Mucosa of stomach (tissue), 1 donor: Measurements from ENCODE around the gene NUMA1.

Source experiments
- H3K27me3 ChIP-seq: one replicate; pipeline ENCODE4 v1.7.0; 2013; ENCODE audit warnings: mild to moderate bottlenecking, low read length; ENCODE audit not compliant: control insufficient read depth, insufficient read depth
- H3K36me3 ChIP-seq: one replicate; pipeline ENCODE4 v1.7.0; 2013; ENCODE audit warnings: low read length; ENCODE audit not compliant: control insufficient read depth, insufficient read depth
- H3K4me1 ChIP-seq: one replicate; pipeline ENCODE4 v1.7.0; 2013; ENCODE audit warnings: mild to moderate bottlenecking, low read length; ENCODE audit not compliant: control insufficient read depth, insufficient read depth
- H3K4me3 ChIP-seq: one replicate; pipeline ENCODE4 v1.7.0; 2013; ENCODE audit warnings: low read length
- H3K9ac ChIP-seq: one replicate; pipeline ENCODE4 v1.7.0; 2013; ENCODE audit warnings: mild to moderate bottlenecking, low read length, moderate library complexity
- H3K9me3 ChIP-seq: one replicate; pipeline ENCODE4 v1.7.0; 2013; ENCODE audit warnings: mild to moderate bottlenecking, low read length, moderate library complexity; ENCODE audit not compliant: control insufficient read depth
- donor health status: Pancreatic carcinoma.

NUMA1 gene

GRCh38 chr11:72112978-72113808 is 32.9 kb upstream of the NUMA1 start:
- Histone ChIP-seq H3K4me1 (peaks cover 14% of the 10 kb centered on the region), H3K36me3 (no peaks in the 10 kb centered on the region), H3K9me3 (no peaks in the 10 kb centered on the region), H3K4me3 (peak overlapping the region; percentile 81), H3K27me3 (no peaks in the 10 kb centered on the region), H3K9ac (peak overlapping the region; percentile 79)

- no peaks in the 10 kb centered on the region for H3K27me3 ChIP-seq
- H3K36me3 ChIP-seq = no peaks in the 10 kb centered on the region
- peak within 1 kb of the TSS; percentile 79 for H3K9ac ChIP-seq
- H3K4me1 ChIP-seq = peaks cover 14% of the 10 kb centered on the region
- H3K4me3 ChIP-seq = peak within 1 kb of the TSS; percentile 81
- no peaks in the 10 kb centered on the region for H3K9me3 ChIP-seq
Measured at GRCh38 chr11:72112143-72112977, 32.0 kb upstream of the NUMA1 start, which contains the start of gene ANAPC15. Gene ANAPC15, minus strand, starts transcription at chr11:72112695. Its CDS starts 1,419 bp downstream, at chr11:72111276.

GRCh38 chr11:72111300-72112142 is 31.2 kb upstream of the NUMA1 start:
- Histone ChIP-seq H3K36me3 (no peaks in the 10 kb centered on the region), H3K9me3 (no peaks in the 10 kb centered on the region), H3K27me3 (no peaks in the 10 kb centered on the region)

GRCh38 chr11:72105888-72106287 is 25.5 kb upstream of the NUMA1 start, which contains the start of gene TOMT:
Gene TOMT, plus strand, starts transcription at chr11:72105924. Its CDS starts 28 bp downstream, at chr11:72105952.
- Histone ChIP-seq H3K4me1 (peaks cover 19% of the 10 kb centered on the region), H3K9me3 (no peaks in the 10 kb centered on the region), H3K36me3 (no peaks in the 10 kb centered on the region), H3K27me3 (no peaks in the 10 kb centered on the region), H3K4me3 (no peak within 1 kb of the TSS), H3K9ac (no peak within 1 kb of the TSS)

More at GRCh38 chr11:72111300-72112142, 31.2 kb upstream of the NUMA1 start:
- H3K9ac ChIP-seq = peak overlapping the region; percentile 79
- H3K4me1 ChIP-seq = peaks cover 14% of the 10 kb centered on the region
- H3K4me3 ChIP-seq = peak overlapping the region; percentile 81

GRCh38 chr11:72103754-72104167 is 23.4 kb upstream of the NUMA1 start:
- no peaks in the 10 kb centered on the region for H3K27me3 ChIP-seq
- H3K9me3 ChIP-seq = no peaks in the 10 kb centered on the region
- H3K4me1 ChIP-seq = peaks cover 22% of the 10 kb centered on the region
- H3K4me3 ChIP-seq = peak overlapping the region; percentile 88
- H3K36me3 ChIP-seq = peaks cover 3% of the 10 kb centered on the region
- H3K9ac ChIP-seq = peak overlapping the region; percentile 69

GRCh38 chr11:72102946-72103753 is 22.8 kb upstream of the NUMA1 start, which contains the start of gene LAMTOR1:
Gene LAMTOR1, minus strand, starts transcription at chr11:72103297. Its CDS starts 73 bp downstream, at chr11:72103224.
- Histone ChIP-seq H3K36me3 (peaks cover 9% of the 10 kb centered on the region), H3K4me3 (peak within 1 kb of the TSS; percentile 88), H3K4me1 (peaks cover 22% of the 10 kb centered on the region), H3K9me3 (no peaks in the 10 kb centered on the region), H3K27me3 (no peaks in the 10 kb centered on the region), H3K9ac (peak within 1 kb of the TSS; percentile 87)

- H3K27me3 ChIP-seq = no peaks in the 10 kb centered on the region
- peak overlapping the region; percentile 71 for H3K4me3 ChIP-seq
- peaks cover 22% of the 10 kb centered on the region for H3K4me1 ChIP-seq
- no peaks in the 10 kb centered on the region for H3K9me3 ChIP-seq
- peaks cover 11% of the 10 kb centered on the region for H3K36me3 ChIP-seq
- H3K9ac ChIP-seq = peak overlapping the region; percentile 87
Measured at GRCh38 chr11:72102631-72102945, 22.2 kb upstream of the NUMA1 start.

- H3K9me3 ChIP-seq = no peaks in the 10 kb centered on the region
- peak overlapping the region; percentile 87 for H3K9ac ChIP-seq
- H3K27me3 ChIP-seq = no peaks in the 10 kb centered on the region
Measured at GRCh38 chr11:72102162-72102561, 21.8 kb upstream of the NUMA1 start.

GRCh38 chr11:72100462-72100861 is 20.1 kb upstream of the NUMA1 start:
- H3K36me3 ChIP-seq = peaks cover 11% of the 10 kb centered on the region
- H3K4me3 ChIP-seq = no peak overlapping the region
- H3K9me3 ChIP-seq = no peaks in the 10 kb centered on the region
- H3K4me1 ChIP-seq = peaks cover 22% of the 10 kb centered on the region
- no peak overlapping the region for H3K9ac ChIP-seq
- no peaks in the 10 kb centered on the region for H3K27me3 ChIP-seq

More at GRCh38 chr11:72102162-72102561, 21.8 kb upstream of the NUMA1 start:
- Histone ChIP-seq H3K4me1 (peaks cover 22% of the 10 kb centered on the region), H3K4me3 (peak overlapping the region; percentile 71), H3K36me3 (peaks cover 11% of the 10 kb centered on the region)

- Histone ChIP-seq H3K4me1 (peaks cover 22% of the 10 kb centered on the region), H3K27me3 (no peaks in the 10 kb centered on the region), H3K9ac (peak overlapping the region; percentile 2), H3K9me3 (no peaks in the 10 kb centered on the region), H3K4me3 (no peak overlapping the region), H3K36me3 (peaks cover 11% of the 10 kb centered on the region)
Measured at GRCh38 chr11:72100009-72100408, 19.7 kb upstream of the NUMA1 start.

GRCh38 chr11:72098741-72099140 is 18.4 kb upstream of the NUMA1 start:
- H3K27me3 ChIP-seq = no peaks in the 10 kb centered on the region
- no peak overlapping the region for H3K9ac ChIP-seq
- H3K4me1 ChIP-seq = peaks cover 20% of the 10 kb centered on the region
- no peak overlapping the region for H3K4me3 ChIP-seq
- peaks cover 14% of the 10 kb centered on the region for H3K36me3 ChIP-seq
- no peaks in the 10 kb centered on the region for H3K9me3 ChIP-seq
